Ecto neural progenitor cell (in vitro differentiated cells): ENCODE measurements around the gene JAG2.

Source experiments
- DNase-seq: peaks from one replicate; pipeline ENCODE4 v3.0.0-alpha.2; 2018; ENCODE audit warnings: low spot score

JAG2 gene

DNA sequence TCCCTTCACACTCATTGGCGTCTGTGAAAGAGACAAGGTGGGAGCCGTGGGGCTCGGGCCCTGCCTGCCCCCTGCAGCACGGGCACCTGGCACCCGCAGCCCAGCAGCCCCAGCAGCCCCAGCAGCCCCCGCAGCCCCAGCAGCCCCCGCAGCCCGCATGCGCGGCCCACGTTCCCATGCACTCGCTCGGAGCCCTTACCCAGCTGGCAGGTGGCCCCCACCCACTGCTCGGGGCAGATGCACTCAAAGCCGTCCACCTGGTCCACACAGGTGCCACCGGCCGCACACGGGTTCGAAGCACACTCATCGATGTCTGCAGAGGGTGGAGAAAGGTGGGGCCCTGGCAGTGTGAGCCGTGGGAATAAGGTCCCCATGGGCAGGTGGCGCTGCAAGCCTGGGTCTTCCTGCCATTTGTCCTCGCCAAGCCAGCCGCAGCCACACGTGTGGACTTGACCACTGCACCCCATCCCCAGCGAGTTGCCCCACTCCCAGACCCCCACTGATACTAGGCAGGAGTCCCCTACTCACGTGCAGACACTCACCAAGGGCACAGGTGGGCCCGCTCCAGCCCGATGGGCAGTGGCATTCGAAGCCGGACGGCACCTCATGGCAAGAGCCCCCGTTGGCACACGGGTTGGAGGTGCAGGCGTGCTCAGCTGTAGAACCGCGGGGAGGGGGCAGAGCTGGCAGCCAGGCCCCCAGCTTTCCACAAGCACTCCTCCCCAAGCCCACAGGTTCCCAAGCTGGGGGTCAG is 17.3 kb downstream of the JAG2 start:
- no peak for DNase-seq

- no peak for DNase-seq
Observed at GRCh38 chr14:105150368-105151083, 18.1 kb downstream of the JAG2 start.

- DNase-seq: no peak
Observed at GRCh38 chr14:105150026-105150367, 18.6 kb downstream of the JAG2 start.

GRCh38 chr14:105149146-105149781 is 19.3 kb downstream of the JAG2 start:
- no peak for DNase-seq

- no peak for DNase-seq
Observed at GRCh38 chr14:105148604-105149145, 19.9 kb downstream of the JAG2 start.

GRCh38 chr14:105147671-105148603 is 20.6 kb downstream of the JAG2 start:
- no peak for DNase-seq

GRCh38 chr14:105146976-105147635 is 21.5 kb downstream of the JAG2 start:
- DNase-seq: no peak

DNA sequence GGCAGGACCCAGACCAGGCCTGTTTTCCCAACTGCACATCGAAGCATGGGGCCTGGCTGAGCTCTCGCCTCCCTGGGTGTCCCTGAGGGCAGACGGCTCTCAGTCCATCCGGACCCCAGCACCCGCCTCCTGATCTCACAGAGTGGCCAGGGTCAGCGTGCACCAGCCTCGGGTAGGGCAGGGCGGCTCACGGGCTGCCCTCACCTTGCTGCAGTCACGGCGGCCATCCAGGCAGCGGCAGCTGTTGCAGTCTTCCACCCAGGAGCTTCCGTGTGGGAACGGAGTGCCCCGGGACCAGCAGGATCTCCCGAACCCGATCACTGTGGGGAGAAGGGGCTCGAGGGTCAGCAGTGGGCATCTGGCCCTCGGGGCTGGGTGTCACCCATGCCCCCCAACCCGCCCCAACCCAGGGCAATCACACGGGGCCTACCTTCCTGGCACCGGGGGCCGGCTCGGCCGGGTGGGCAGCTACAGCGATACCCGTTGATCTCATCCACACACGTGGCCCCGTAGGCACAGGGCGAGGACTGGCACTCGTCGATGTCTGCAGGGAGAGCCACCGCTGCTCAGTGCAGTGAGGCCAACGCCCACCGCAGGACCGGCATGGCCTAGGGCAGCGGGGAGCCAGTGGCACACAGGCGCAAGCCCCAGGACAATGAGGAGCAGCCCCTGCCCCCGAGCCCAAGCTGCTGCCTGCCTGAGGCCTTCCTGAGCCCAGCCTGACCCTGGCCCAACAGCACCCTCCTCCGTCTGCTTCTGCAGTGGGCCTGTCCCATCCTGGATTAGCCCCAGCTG is 22.2 kb downstream of the JAG2 start:
- DNase-seq: no peak

GRCh38 chr14:105145381-105146180 is 23.0 kb downstream of the JAG2 start:
- no peak for DNase-seq

- DNase-seq: no peak
Observed at GRCh38 chr14:105144666-105145380, 23.8 kb downstream of the JAG2 start.

DNA sequence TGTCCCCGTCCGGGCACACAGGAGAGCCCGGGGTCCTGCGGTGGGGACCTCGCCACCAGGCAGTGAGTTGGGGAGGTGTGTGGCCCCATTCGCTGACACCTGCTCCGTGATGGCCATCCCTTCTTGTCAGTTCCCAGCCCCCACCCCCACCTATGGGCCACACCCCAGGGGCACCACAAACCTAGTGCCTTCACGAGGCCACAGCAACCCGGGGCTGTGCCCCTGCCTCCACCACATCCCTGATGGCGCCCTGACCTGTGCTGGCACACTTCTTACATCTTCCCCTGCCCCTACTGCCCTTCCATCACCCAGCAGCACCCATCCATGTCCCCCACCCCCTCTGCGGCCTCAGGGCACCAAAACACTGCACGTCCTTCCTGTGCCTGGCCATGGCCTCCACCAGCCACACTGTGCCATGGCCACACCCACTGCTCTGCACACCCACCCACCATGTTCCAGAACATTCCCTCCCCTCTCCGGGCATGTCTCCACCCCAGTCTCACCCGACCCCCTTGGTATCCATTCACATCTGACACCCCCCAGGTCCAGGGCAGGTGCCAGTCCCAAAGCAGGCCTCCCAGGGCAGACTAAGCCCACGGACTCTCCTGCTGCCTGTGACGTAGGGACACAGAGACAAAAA is 24.4 kb downstream of the JAG2 start:
- no peak for DNase-seq

DNA sequence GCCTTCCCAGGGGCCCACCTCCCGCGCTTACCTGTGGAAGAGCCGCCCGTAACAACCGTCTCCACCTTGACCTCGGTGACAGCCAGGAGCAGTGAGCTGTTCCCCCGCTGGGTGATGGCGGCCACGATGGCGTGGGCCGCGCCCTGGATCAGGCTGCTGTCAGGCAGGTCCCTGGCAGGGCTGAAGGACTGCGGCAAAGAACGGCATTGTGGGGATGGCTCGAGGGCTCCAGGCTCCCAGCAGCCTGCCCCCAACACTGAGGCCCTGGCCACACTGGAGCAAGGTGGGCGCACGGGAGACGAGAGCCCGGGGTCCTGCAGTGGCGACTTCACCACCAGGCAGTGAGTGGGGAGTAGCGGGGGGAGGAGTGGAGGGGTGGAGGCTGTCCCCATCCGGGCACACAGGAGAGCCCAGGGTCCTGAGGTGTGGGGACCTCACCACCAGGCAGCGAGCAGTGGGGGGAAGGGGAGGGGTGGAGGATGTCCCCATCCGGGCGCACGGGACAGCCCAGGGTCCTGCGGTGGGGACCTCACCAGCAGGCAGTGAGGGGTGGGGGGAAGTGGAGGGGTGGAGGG is 25.0 kb downstream of the JAG2 start:
- no peak for DNase-seq

GRCh38 chr14:105142651-105143450 is 25.7 kb downstream of the JAG2 start:
- no peak for DNase-seq

- no peak for DNase-seq
Observed at GRCh38 chr14:105141486-105142281, 26.9 kb downstream of the JAG2 start.

GRCh38 chr14:105141026-105141425 is 27.6 kb downstream of the JAG2 start:
- DNase-seq: no peak

- no peak for DNase-seq
Observed at GRCh38 chr14:105140581-105140980, 28.0 kb downstream of the JAG2 start.
